ENCODE results near the gene COL18A1. TPM values are rescaled to one million over a fixed set of nuclear protein-coding genes. Genes with fewer than 3 reads are reported as not detected.
A peak's percentile ranks its signal among the peaks of the same experiment; 100 is the strongest.
"Not testable (repeated sequence)": the region's sequence is repeated elsewhere in the genome, so short reads cannot be mapped to it uniquely, and the experiment has no call there.

The COL18A1 gene
- total RNA-seq, 1 donor from 2014 or later = 9.2 TPM

GRCh38 chr21:45524756-45525152 lies 119.8 kb downstream of the COL18A1 start:
- FAIRE-seq = no peak
- TF ChIP-seq CTCF (IDR thresholded peaks at IDR 0.05; ENCODE audit: insufficient read depth, low read length, severe bottlenecking) = no peak
- H3K36me3 ChIP-seq (ENCODE audit: control insufficient read depth, insufficient read depth, low read length) = peaks cover under 1% of the 10 kb centered on the region

GRCh38 chr21:45525153-45525909 lies 120.4 kb downstream of the COL18A1 start:
- peaks cover 3% of the 10 kb centered on the region for H3K36me3 ChIP-seq (ENCODE audit: control insufficient read depth, insufficient read depth, low read length)
- TF ChIP-seq CTCF (IDR thresholded peaks at IDR 0.05; ENCODE audit: insufficient read depth, low read length, severe bottlenecking) = no peak
- FAIRE-seq (no peak), DNase-seq (ENCODE audit: low read depth) (no peak)
- H3K4me3 ChIP-seq (ENCODE audit: low read depth, low read length) = no peak overlapping the region
- no peaks in the 10 kb centered on the region for H3K27me3 ChIP-seq (ENCODE audit: control insufficient read depth, insufficient read depth, low read length)

More at GRCh38 chr21:45524756-45525152, 119.8 kb downstream of the COL18A1 start:
- DNase-seq (ENCODE audit: low read depth) = no peak
- H3K27me3 ChIP-seq (ENCODE audit: control insufficient read depth, insufficient read depth, low read length) = no peaks in the 10 kb centered on the region
- H3K4me3 ChIP-seq (ENCODE audit: low read depth, low read length) = no peak overlapping the region

GRCh38 chr21:45525910-45526306 lies 120.9 kb downstream of the COL18A1 start:
- FAIRE-seq (no peak), DNase-seq (ENCODE audit: low read depth) (no peak)
- Histone ChIP-seq H3K27me3 (ENCODE audit: control insufficient read depth, insufficient read depth, low read length) (no peaks in the 10 kb centered on the region), H3K36me3 (ENCODE audit: control insufficient read depth, insufficient read depth, low read length) (peaks cover 5% of the 10 kb centered on the region), H3K4me3 (ENCODE audit: low read depth, low read length) (no peak overlapping the region)
- TF ChIP-seq CTCF (IDR thresholded peaks at IDR 0.05; ENCODE audit: insufficient read depth, low read length, severe bottlenecking) = no peak

- FAIRE-seq; H3K27me3 ChIP-seq (ENCODE audit: control insufficient read depth, insufficient read depth, low read length); H3K4me3 ChIP-seq (ENCODE audit: low read depth, low read length); H3K36me3 ChIP-seq (ENCODE audit: control insufficient read depth, insufficient read depth, low read length): not testable (repeated sequence)
- DNase-seq (ENCODE audit: low read depth) = peak; percentile 74
Observed at GRCh38 chr21:45527151-45527999, 122.4 kb downstream of the COL18A1 start.

GRCh38 chr21:45528028-45528705 lies 123.2 kb downstream of the COL18A1 start:
- no peak for TF ChIP-seq CTCF (IDR thresholded peaks at IDR 0.05; ENCODE audit: insufficient read depth, low read length, severe bottlenecking)
- no peak overlapping the region for H3K4me3 ChIP-seq (ENCODE audit: low read depth, low read length)
- FAIRE-seq = no peak

More at GRCh38 chr21:45528028-45528705, 123.2 kb downstream of the COL18A1 start:
- Histone ChIP-seq H3K36me3 (ENCODE audit: control insufficient read depth, insufficient read depth, low read length) (peaks cover 8% of the 10 kb centered on the region), H3K27me3 (ENCODE audit: control insufficient read depth, insufficient read depth, low read length) (no peaks in the 10 kb centered on the region)
- DNase-seq (ENCODE audit: low read depth) = no peak

Data from bronchial epithelial cell (primary cell).